GM12878 (cell line): Measurements from ENCODE around the gene LAMP1. TPM values are rescaled to one million over a fixed set of nuclear protein-coding genes. Genes with fewer than 3 reads are reported as not detected.

Source experiments
- ATAC-seq: fragments of 200-7000 bp; cut with Tn5 transposase; 3 replicates; pipeline ENCODE4 v1.9.1; 2020; ENCODE audit warnings: mild to moderate bottlenecking, moderate library complexity
- BruUV-seq: library from RNA; stranded (reverse); fragments of 400-500 nt; replicated peaks from 2 replicates; lab custom pipeline; 2021; lab: Mats Ljungman, UMichigan
- CTCF ChIA-PET: fragments of 300-600 bp; sonication (Branson Sonifier 250); formaldehyde crosslinking; extraction: SDS; loops from one replicate; lab custom pipeline; 2021; ENCODE audit warnings: inconsistent platforms; lab: Yijun Ruan, JAX
- POLR2A ChIA-PET: fragments of 350-600 bp; formaldehyde crosslinking; extraction: SDS; loops from one replicate; lab custom pipeline; 2021; ENCODE audit warnings: inconsistent platforms; lab: Charles Lee
- RAD21 ChIA-PET: fragments of 300-600 bp; sonication (Branson Sonifier 250); formaldehyde crosslinking; loops from one replicate; lab custom pipeline; 2023; ENCODE audit warnings: antibody characterized with exemption; ENCODE audit not compliant: unreplicated experiment; lab: Charles Lee
- SMC1A ChIA-PET: fragments of 300-600 bp; sonication (Branson Sonifier 250); formaldehyde crosslinking; loops from one replicate; lab custom pipeline; 2023; ENCODE audit not compliant: unreplicated experiment, uncharacterized antibody; lab: Charles Lee
- DNase-seq: peaks from one replicate; pipeline ENCODE4 v3.0.0-alpha.2; 2011; ENCODE audit warnings: low read depth, low spot score
- FAIRE-seq: peaks from 3 replicates; lab custom pipeline; 2011; peaks lifted over from hg19 to GRCh38; lab: Jason Lieb, UNC
- H2AFZ ChIP-seq: 2 replicates; pipeline ENCODE4 v1.6.0; 2011; ENCODE audit warnings: low read depth, low read length, control low read depth; ENCODE audit not compliant: control insufficient read depth
- H3K27ac ChIP-seq: 2 replicates; pipeline ENCODE4 v1.5.1; 2011; ENCODE audit warnings: control low read depth; ENCODE audit not compliant: control insufficient read depth, insufficient read depth
- H3K27me3 ChIP-seq, 2 experiments: replicated peaks in 1 of 2; 2 replicates each; pipeline versions ENCODE4 v1.6.0 to v1.6.1; 2011; ENCODE audit warnings: low read length in 1 of 2; ENCODE audit not compliant: control insufficient read depth in 2 of 2, insufficient read depth in 2 of 2
- H3K36me3 ChIP-seq, 2 experiments: 2 replicates each; pipeline ENCODE4 v1.5.1; 2011; ENCODE audit warnings: low read length in 1 of 2; ENCODE audit not compliant: control insufficient read depth in 2 of 2, insufficient read depth in 2 of 2
- H3K4me1 ChIP-seq: 2 replicates; pipeline ENCODE4 v1.6.1; 2011; ENCODE audit warnings: mild to moderate bottlenecking, low read length, moderate library complexity, mixed read lengths; ENCODE audit not compliant: control insufficient read depth, insufficient read depth
- H3K4me2 ChIP-seq: 2 replicates; pipeline ENCODE4 v1.6.0; 2011; ENCODE audit warnings: control low read depth; ENCODE audit not compliant: control insufficient read depth, insufficient read depth
- H3K4me3 ChIP-seq: fragments of 200-600 bp; sonication (generic); 2 replicates; pipeline ENCODE4 v1.5.1; 2016
- H3K79me2 ChIP-seq: 2 replicates; pipeline ENCODE4 v1.6.0; 2011; ENCODE audit warnings: low read length; ENCODE audit not compliant: control insufficient read depth, insufficient read depth
- H3K9ac ChIP-seq: 2 replicates; pipeline ENCODE4 v1.8.0; 2011; ENCODE audit warnings: low read length, control low read depth, mixed read lengths; ENCODE audit not compliant: control insufficient read depth, insufficient read depth
- H3K9me3 ChIP-seq: replicated peaks from 3 replicates; pipeline ENCODE4 v1.5.1; 2011; ENCODE audit warnings: mild to moderate bottlenecking, low read length; ENCODE audit not compliant: control insufficient read depth, insufficient read depth
- H4K20me1 ChIP-seq: 2 replicates; pipeline ENCODE4 v1.6.0; 2011; ENCODE audit not compliant: control insufficient read depth, insufficient read depth
- CUX1 ChIP-seq: IDR thresholded peaks from 2 replicates; pipeline ENCODE4 v1.6.1; 2012; ENCODE audit warnings: improper control_type of control experiment, low read depth, low read length; ENCODE audit not compliant: insufficient replicate concordance
- EP300 ChIP-seq, 2 experiments: fragments of 150-350 bp in 1 of 2; IDR thresholded peaks; 2 replicates each; pipeline ENCODE4 v1.6.1; 2011 to 2012; ENCODE audit warnings: low read depth in 2 of 2, low read length in 2 of 2, borderline replicate concordance in 1 of 2, improper control_type of control experiment in 1 of 2, inconsistent platforms in 1 of 2; ENCODE audit not compliant: control insufficient read depth in 1 of 2
- IRF5 ChIP-seq: fragments of 450-650 bp; IDR thresholded peaks from 2 replicates; pipeline ENCODE4 v1.6.1; 2017; ENCODE audit warnings: borderline replicate concordance
- MTA3 ChIP-seq: IDR thresholded peaks from 2 replicates; pipeline ENCODE4 v1.6.1; 2012; ENCODE audit warnings: low read length, inconsistent platforms, borderline replicate concordance
- PRDM15 ChIP-seq: fragments of 450-650 bp; formaldehyde crosslinking; IDR thresholded peaks from 2 replicates; pipeline ENCODE4 v1.4.0; 2020; ENCODE audit warnings: mild to moderate bottlenecking, moderate library complexity
- ZNF687 ChIP-seq: fragments of 450-650 bp; IDR thresholded peaks from 2 replicates; pipeline ENCODE4 v1.6.1; 2017; ENCODE audit warnings: mild to moderate bottlenecking, moderate library complexity
- WGBS: methylation state at CpG from one replicate; pipeline ENCODE4 v1.1.6; 2016; ENCODE audit warnings: low lambda C conversion rate; ENCODE audit not compliant: insufficient replicate concordance, insufficient coverage; ENCODE audit errors: missing lambda C conversion rate; 5-methylcytosine and 5-hydroxymethylcytosine counted together
- in situ Hi-C: fragments of 300-500 bp; cut with MboI; formaldehyde crosslinking; loops from 9 replicates; pipeline ENCODE4 v1.14.3; 2018; ENCODE audit warnings: mixed read lengths
- intact Hi-C: fragments of 100-400 bp; cut with micrococcal nuclease; formaldehyde crosslinking; loops from one replicate; pipeline ENCODE4 v1.14.2; 2022; ENCODE audit not compliant: unreplicated experiment
- polyA plus RNA-seq, 11 experiments: library from polyadenylated mRNA; depleted of rRNA in 4 of 11; unstranded in 6 of 11; stranded (reverse) in 5 of 11; fragments of >200 nt; fragmentation: Nextera tagmentation in 4 of 11; fragmentation: Illumina TruSeq in 1 of 11; extraction: Ambion mirVana in 4 of 11; extraction: Trizol in 1 of 11; gene quantifications; 1 replicate in 1 of 11; 2 replicates in 10 of 11; pipeline versions ENCODE4 v1.2.1 to v1.2.3, GENCODE V29; 2011 to 2016; ENCODE audit warnings: inconsistent platforms in 2 of 11, missing spikeins in 2 of 11, low read depth in 1 of 11
- total RNA-seq, 4 experiments: library from RNA; depleted of rRNA in 3 of 4; stranded (reverse); fragments of >200 nt in 3 of 4; fragmentation: Illumina TruSeq in 1 of 4; extraction: Trizol in 1 of 4; gene quantifications; 2 replicates each; pipeline versions ENCODE4 v1.2.1 to v1.2.3, GENCODE V29; 2013 to 2021

Gene LAMP1
- total and polyA plus RNA-seq, 10 of the 15 experiments (the other 5 are each of a cell fraction or from before 2014, with no cell fraction given) = 2.5 to 83.0 (median 32.7) TPM

- H3K36me3 ChIP-seq = no peaks in the 10 kb centered on the region; a peak in 1 of 4 replicates
- no peak overlapping the region for H2AFZ ChIP-seq
- WGBS = 77% methylated on average over 20 of the region's 22 CpGs
- no peak overlapping the region for H3K4me3 ChIP-seq
- TF ChIP-seq MTA3 (no peak), ZNF687 (no peak), CUX1 (no peak), EP300 (IDR thresholded peaks at IDR 0.05; ENCODE audit: borderline replicate concordance in 1 of 2, control insufficient read depth in 1 of 2, low read depth in 2 of 2, low read length in 2 of 2) (no peak), IRF5 (no peak), PRDM15 (no peak)
- H3K9ac ChIP-seq = no peak overlapping the region
- BruUV-seq = no TSS peak
- H3K79me2 ChIP-seq = no peaks in the 10 kb centered on the region
- SMC1A ChIA-PET = no interaction called here
- intact Hi-C loops = no loop called here
- H3K27ac ChIP-seq = no peak overlapping the region
- POLR2A ChIA-PET = no interaction called here
- H3K4me1 ChIP-seq = no peaks in the 10 kb centered on the region
- DNase-seq (no peak), FAIRE-seq (no peak), ATAC-seq (no peak)
- no peaks in the 10 kb centered on the region for H4K20me1 ChIP-seq
- CTCF ChIA-PET = no interaction called here
- H3K27me3 ChIP-seq = no peaks in the 10 kb centered on the region
- in situ Hi-C loops = no loop called here
- RAD21 ChIA-PET = no interaction called here
- no peaks in the 10 kb centered on the region for H3K9me3 ChIP-seq
- no peak overlapping the region for H3K4me2 ChIP-seq
These were observed 32.7 kb downstream of the LAMP1 start for GRCh38 chr13:113329656-113330312.
